Measurements from ENCODE around the gene OR8B2. TPM values are rescaled to one million over a fixed set of nuclear protein-coding genes. Genes with fewer than 3 reads are reported as not detected.

OR8B2 gene
- total RNA-seq, 1 donor from 2014 or later = not detected

Other genes starting within 250 kb of the OR8B2 start
- not detected for gene OR10D3, start 201.2 kb downstream of the OR8B2 start, total RNA-seq
- gene OR8G1, start 143.4 kb downstream of the OR8B2 start, total RNA-seq = not detected
- gene OR8G5, start 128.1 kb downstream of the OR8B2 start, total RNA-seq = not detected
- not detected for gene OR8D1, start 70.5 kb downstream of the OR8B2 start, total RNA-seq
- gene OR8D2, start 64.3 kb downstream of the OR8B2 start, total RNA-seq = not detected
- not detected for gene OR8B3, start 14.5 kb upstream of the OR8B2 start, total RNA-seq
- gene OR8B4, start 40.4 kb upstream of the OR8B2 start, total RNA-seq = not detected
- gene OR8B8, start 61.2 kb upstream of the OR8B2 start, total RNA-seq = not detected
- gene OR8B12, start 159.2 kb upstream of the OR8B2 start, total RNA-seq = not detected
- not detected for gene OR8A1, start 185.5 kb upstream of the OR8B2 start, total RNA-seq
- not detected for gene PANX3, start 226.9 kb upstream of the OR8B2 start, total RNA-seq
- gene TBRG1, start 238.4 kb upstream of the OR8B2 start, total RNA-seq = 23.3 TPM

All from left lobe of liver (tissue), 1 donor.